Neural cell (in vitro differentiated cells): ENCODE data around the gene B2M. TPM values are rescaled to one million over a fixed set of nuclear protein-coding genes. Genes with fewer than 3 reads are reported as not detected.
A peak's percentile ranks its signal among the peaks of the same experiment; 100 is the strongest.

Source experiments
- H2AFZ ChIP-seq: fragments of 200-600, 300-800 bp; sonication (generic), shearing (Covaris generic); 2 replicates; pipeline ENCODE4 v1.6.0; 2014; ENCODE audit warnings: low read depth, mild to moderate bottlenecking, antibody characterized with exemption, low read length, moderate library complexity
- H3F3A ChIP-seq: fragments of 200-600 bp; shearing (Covaris generic); 2 replicates; pipeline ENCODE4 v1.6.1; 2016; ENCODE audit warnings: mild to moderate bottlenecking, moderate library complexity, mixed read lengths, antibody characterized with exemption, low read length; ENCODE audit not compliant: insufficient read depth, poor library complexity, severe bottlenecking
- H3K27ac ChIP-seq: fragments of 200-600, 300-800 bp; sonication (generic), shearing (Covaris generic); 2 replicates; pipeline ENCODE4 v1.5.1; 2014; ENCODE audit warnings: mild to moderate bottlenecking, low read length, moderate library complexity
- H3K27me3 ChIP-seq: fragments of 300-800, 200-600 bp; sonication (generic), shearing (Covaris generic); 2 replicates; pipeline ENCODE4 v1.6.0; 2014; ENCODE audit warnings: mild to moderate bottlenecking, low read depth, low read length, moderate library complexity; ENCODE audit not compliant: insufficient read depth
- H3K36me3 ChIP-seq: fragments of 300-800, 200-600 bp; sonication (generic), shearing (Covaris generic); 2 replicates; pipeline ENCODE4 v1.5.1; 2014; ENCODE audit warnings: mild to moderate bottlenecking, antibody characterized with exemption, low read length, moderate library complexity; ENCODE audit not compliant: insufficient read depth
- H3K4me2 ChIP-seq: fragments of 300-800, 200-600 bp; sonication (generic), shearing (Covaris generic); 2 replicates; pipeline ENCODE4 v1.6.0; 2014; ENCODE audit warnings: mild to moderate bottlenecking, low read length
- H3K4me3 ChIP-seq: fragments of 300-800, 200-600 bp; sonication (generic), shearing (Covaris generic); 2 replicates; pipeline ENCODE4 v1.5.1; 2014; ENCODE audit warnings: mild to moderate bottlenecking, low read length, moderate library complexity
- H3K79me2 ChIP-seq: fragments of 200-600 bp; shearing (Covaris generic); replicated peaks from 2 replicates; pipeline ENCODE4 v1.6.0; 2014; ENCODE audit warnings: mild to moderate bottlenecking, low read length, moderate library complexity; ENCODE audit not compliant: insufficient read depth
- H3K9ac ChIP-seq: fragments of 300-800, 200-600 bp; sonication (generic), shearing (Covaris generic); 2 replicates; pipeline ENCODE4 v1.6.1; 2016; ENCODE audit warnings: mild to moderate bottlenecking, low read length, mixed read lengths
- H3K9me2 ChIP-seq: fragments of 200-600 bp; shearing (Covaris generic); 2 replicates; pipeline ENCODE4 v1.6.1; 2016; ENCODE audit warnings: mild to moderate bottlenecking, low read length, mixed read lengths; ENCODE audit not compliant: insufficient read depth
- H3K9me3 ChIP-seq: fragments of 200-600, 300-800 bp; sonication (generic), shearing (Covaris generic); 2 replicates; pipeline ENCODE4 v1.6.1; 2016; ENCODE audit warnings: mild to moderate bottlenecking, mixed run types, low read length, moderate library complexity, mixed read lengths
- H4K20me1 ChIP-seq: fragments of 200-600 bp; shearing (Covaris generic); 2 replicates; pipeline ENCODE4 v1.6.1; 2016; ENCODE audit warnings: mild to moderate bottlenecking, mixed run types; ENCODE audit not compliant: insufficient read depth
- EP300 ChIP-seq: fragments of 450-650 bp; conservative IDR thresholded peaks from 2 replicates; pipeline ENCODE4 v1.6.1; 2014; ENCODE audit warnings: antibody characterized with exemption, mild to moderate bottlenecking, moderate library complexity; ENCODE audit not compliant: poor library complexity, severe bottlenecking
- EZH2 ChIP-seq: fragments of 200-600, 300-800 bp; shearing (Covaris generic), sonication (generic); IDR thresholded peaks from 2 replicates; pipeline ENCODE4 v1.6.1; 2014; ENCODE audit warnings: antibody characterized with exemption, low read length, borderline replicate concordance, mild to moderate bottlenecking; ENCODE audit not compliant: insufficient read depth, poor library complexity, severe bottlenecking
- MXI1 ChIP-seq: fragments of 450-650 bp; conservative IDR thresholded peaks from 2 replicates; pipeline ENCODE4 v1.6.1; 2014; ENCODE audit warnings: antibody characterized with exemption, mild to moderate bottlenecking; ENCODE audit not compliant: poor library complexity, severe bottlenecking
- POLR2AphosphoS5 ChIP-seq: IDR thresholded peaks from 2 replicates; pipeline ENCODE4 v1.6.1; 2012
- RAD21 ChIP-seq: fragments of 450-650 bp; conservative IDR thresholded peaks from 2 replicates; pipeline ENCODE4 v1.6.1; 2014; ENCODE audit warnings: antibody characterized with exemption, mild to moderate bottlenecking, moderate library complexity
- SMC3 ChIP-seq: fragments of 450-650 bp; conservative IDR thresholded peaks from 2 replicates; pipeline ENCODE4 v1.6.1; 2014; ENCODE audit warnings: antibody characterized with exemption, mild to moderate bottlenecking, moderate library complexity; ENCODE audit not compliant: poor library complexity
- TAF1 ChIP-seq: IDR thresholded peaks from 2 replicates; pipeline ENCODE4 v1.6.1; 2012; ENCODE audit warnings: low read depth
- polyA minus RNA-seq: library from RNA; depleted of rRNA, polyadenylated mRNA; stranded (reverse); fragments of >200 nt; gene quantifications from 2 replicates; pipeline ENCODE4 v1.2.3, GENCODE V29; 2014
- polyA plus RNA-seq: library from polyadenylated mRNA; depleted of rRNA; stranded (reverse); fragments of >200 nt; gene quantifications from 2 replicates; pipeline ENCODE4 v1.2.3, GENCODE V29; 2014
- TF ChIP-seq, protein P1 (sequence below): IDR thresholded peaks from 2 replicates; pipeline ENCODE4 v1.6.1; 2012; ENCODE audit warnings: borderline replicate concordance
- TF ChIP-seq, protein P2 (sequence below): fragments of 450-650 bp; IDR thresholded peaks from 2 replicates; pipeline ENCODE4 v1.5.1; 2014; ENCODE audit warnings: antibody characterized with exemption, mild to moderate bottlenecking, moderate library complexity; ENCODE audit not compliant: poor library complexity, severe bottlenecking

Gene B2M
- 15.6 and 29.0 TPM in 2 replicates for polyA plus RNA-seq
- polyA minus RNA-seq: 4.9 and 6.7 TPM in 2 replicates

DNA sequence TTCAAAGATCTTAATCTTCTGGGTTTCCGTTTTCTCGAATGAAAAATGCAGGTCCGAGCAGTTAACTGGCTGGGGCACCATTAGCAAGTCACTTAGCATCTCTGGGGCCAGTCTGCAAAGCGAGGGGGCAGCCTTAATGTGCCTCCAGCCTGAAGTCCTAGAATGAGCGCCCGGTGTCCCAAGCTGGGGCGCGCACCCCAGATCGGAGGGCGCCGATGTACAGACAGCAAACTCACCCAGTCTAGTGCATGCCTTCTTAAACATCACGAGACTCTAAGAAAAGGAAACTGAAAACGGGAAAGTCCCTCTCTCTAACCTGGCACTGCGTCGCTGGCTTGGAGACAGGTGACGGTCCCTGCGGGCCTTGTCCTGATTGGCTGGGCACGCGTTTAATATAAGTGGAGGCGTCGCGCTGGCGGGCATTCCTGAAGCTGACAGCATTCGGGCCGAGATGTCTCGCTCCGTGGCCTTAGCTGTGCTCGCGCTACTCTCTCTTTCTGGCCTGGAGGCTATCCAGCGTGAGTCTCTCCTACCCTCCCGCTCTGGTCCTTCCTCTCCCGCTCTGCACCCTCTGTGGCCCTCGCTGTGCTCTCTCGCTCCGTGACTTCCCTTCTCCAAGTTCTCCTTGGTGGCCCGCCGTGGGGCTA, at the start of gene B2M, which contains the start of gene PATL2:
Gene B2M (plus strand): TSS at position 422 of the 647 bp plus-strand sequence. CDS start 30 bp downstream, at position 452.
Gene PATL2 (minus strand): TSS at position 228 of the 647 bp plus-strand sequence. CDS start 34,833 bp downstream, outside the sequence.
- Histone ChIP-seq H3K27me3 (peaks cover 10% of the 10 kb centered on the region), H3K36me3 (no peaks in the 10 kb centered on the region), H3F3A (peaks cover 7% of the 10 kb centered on the region), H4K20me1 (no peaks in the 10 kb centered on the region), H3K9me3 (no peaks in the 10 kb centered on the region), H3K4me2 (peak within 1 kb of the TSS; percentile 92), H3K79me2 (no peaks in the 10 kb centered on the region), H3K27ac (peak within 1 kb of the TSS; percentile 22), H2AFZ (peak within 1 kb of the TSS; percentile 52), H3K9me2 (no peaks in the 10 kb centered on the region), H3K4me3 (peak within 1 kb of the TSS; percentile 78), H3K9ac (peak within 1 kb of the TSS; percentile 51)
- TF ChIP-seq POLR2AphosphoS5 (peak; percentile 75), MXI1 (peak; percentile 44), EP300 (peak; percentile 14), TAF1 (peak; percentile 37)
- TF ChIP-seq, protein P1, sequence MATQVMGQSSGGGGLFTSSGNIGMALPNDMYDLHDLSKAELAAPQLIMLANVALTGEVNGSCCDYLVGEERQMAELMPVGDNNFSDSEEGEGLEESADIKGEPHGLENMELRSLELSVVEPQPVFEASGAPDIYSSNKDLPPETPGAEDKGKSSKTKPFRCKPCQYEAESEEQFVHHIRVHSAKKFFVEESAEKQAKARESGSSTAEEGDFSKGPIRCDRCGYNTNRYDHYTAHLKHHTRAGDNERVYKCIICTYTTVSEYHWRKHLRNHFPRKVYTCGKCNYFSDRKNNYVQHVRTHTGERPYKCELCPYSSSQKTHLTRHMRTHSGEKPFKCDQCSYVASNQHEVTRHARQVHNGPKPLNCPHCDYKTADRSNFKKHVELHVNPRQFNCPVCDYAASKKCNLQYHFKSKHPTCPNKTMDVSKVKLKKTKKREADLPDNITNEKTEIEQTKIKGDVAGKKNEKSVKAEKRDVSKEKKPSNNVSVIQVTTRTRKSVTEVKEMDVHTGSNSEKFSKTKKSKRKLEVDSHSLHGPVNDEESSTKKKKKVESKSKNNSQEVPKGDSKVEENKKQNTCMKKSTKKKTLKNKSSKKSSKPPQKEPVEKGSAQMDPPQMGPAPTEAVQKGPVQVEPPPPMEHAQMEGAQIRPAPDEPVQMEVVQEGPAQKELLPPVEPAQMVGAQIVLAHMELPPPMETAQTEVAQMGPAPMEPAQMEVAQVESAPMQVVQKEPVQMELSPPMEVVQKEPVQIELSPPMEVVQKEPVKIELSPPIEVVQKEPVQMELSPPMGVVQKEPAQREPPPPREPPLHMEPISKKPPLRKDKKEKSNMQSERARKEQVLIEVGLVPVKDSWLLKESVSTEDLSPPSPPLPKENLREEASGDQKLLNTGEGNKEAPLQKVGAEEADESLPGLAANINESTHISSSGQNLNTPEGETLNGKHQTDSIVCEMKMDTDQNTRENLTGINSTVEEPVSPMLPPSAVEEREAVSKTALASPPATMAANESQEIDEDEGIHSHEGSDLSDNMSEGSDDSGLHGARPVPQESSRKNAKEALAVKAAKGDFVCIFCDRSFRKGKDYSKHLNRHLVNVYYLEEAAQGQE: no peak
- TF ChIP-seq, protein P2, sequence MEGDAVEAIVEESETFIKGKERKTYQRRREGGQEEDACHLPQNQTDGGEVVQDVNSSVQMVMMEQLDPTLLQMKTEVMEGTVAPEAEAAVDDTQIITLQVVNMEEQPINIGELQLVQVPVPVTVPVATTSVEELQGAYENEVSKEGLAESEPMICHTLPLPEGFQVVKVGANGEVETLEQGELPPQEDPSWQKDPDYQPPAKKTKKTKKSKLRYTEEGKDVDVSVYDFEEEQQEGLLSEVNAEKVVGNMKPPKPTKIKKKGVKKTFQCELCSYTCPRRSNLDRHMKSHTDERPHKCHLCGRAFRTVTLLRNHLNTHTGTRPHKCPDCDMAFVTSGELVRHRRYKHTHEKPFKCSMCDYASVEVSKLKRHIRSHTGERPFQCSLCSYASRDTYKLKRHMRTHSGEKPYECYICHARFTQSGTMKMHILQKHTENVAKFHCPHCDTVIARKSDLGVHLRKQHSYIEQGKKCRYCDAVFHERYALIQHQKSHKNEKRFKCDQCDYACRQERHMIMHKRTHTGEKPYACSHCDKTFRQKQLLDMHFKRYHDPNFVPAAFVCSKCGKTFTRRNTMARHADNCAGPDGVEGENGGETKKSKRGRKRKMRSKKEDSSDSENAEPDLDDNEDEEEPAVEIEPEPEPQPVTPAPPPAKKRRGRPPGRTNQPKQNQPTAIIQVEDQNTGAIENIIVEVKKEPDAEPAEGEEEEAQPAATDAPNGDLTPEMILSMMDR: no peak

DNA sequence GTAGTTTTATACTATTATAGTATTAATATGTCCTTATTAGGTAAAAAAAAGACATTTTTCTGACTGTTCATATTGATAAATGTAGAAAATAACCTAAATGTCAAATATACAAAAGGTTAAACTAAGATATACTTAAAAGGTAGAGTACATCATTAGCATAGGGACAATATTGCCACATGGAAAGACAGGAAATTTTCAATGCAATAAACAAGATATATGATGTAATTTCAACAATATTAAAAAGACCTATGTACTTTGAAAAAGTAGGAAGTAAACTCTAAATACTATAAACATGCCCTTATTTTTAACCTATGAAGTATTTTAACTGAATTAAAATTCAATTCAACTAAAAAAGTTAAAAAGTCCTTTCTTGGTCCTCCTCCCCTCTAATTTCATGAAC, 49.7 kb upstream of the B2M start:
- no peaks in the 10 kb centered on the region for H3K36me3 ChIP-seq
- no peak overlapping the region for H2AFZ ChIP-seq
- no peaks in the 10 kb centered on the region for H3K9me3 ChIP-seq
- no peak overlapping the region for H3K9ac ChIP-seq
- H3K27ac ChIP-seq: no peak overlapping the region
- no peaks in the 10 kb centered on the region for H4K20me1 ChIP-seq
- peak overlapping the region; percentile 26 for H3K4me2 ChIP-seq
- TF ChIP-seq MXI1 (no peak), TAF1 (no peak), EP300 (no peak), RAD21 (no peak), SMC3 (no peak), POLR2AphosphoS5 (no peak), EZH2 (no peak)
- TF ChIP-seq, protein P2: no peak
- TF ChIP-seq, protein P1: no peak
- H3K79me2 ChIP-seq: peaks cover 20% of the 10 kb centered on the region
- no peaks in the 10 kb centered on the region for H3K9me2 ChIP-seq
- H3F3A ChIP-seq: no peaks in the 10 kb centered on the region
- H3K4me3 ChIP-seq: peak overlapping the region; percentile 97
- H3K27me3 ChIP-seq: no peaks in the 10 kb centered on the region
